Keratinocyte (primary cell): ENCODE data around the gene TMEM151A. TPM values are rescaled to one million over a fixed set of nuclear protein-coding genes. Genes with fewer than 3 reads are reported as not detected.

Experiments used
- DNase-seq: peaks from one replicate; pipeline ENCODE4 v3.0.0-alpha.2; 2011; ENCODE audit warnings: low read depth, missing footprints, low spot score
- FAIRE-seq: peaks from 2 replicates; lab custom pipeline; 2011; peaks lifted over from hg19 to GRCh38; lab: Jason Lieb, UNC
- H2AFZ ChIP-seq: 2 replicates; pipeline ENCODE4 v1.6.0; 2012; ENCODE audit warnings: low read length, control low read depth, inconsistent platforms; ENCODE audit not compliant: control insufficient read depth
- H3K27ac ChIP-seq: 2 replicates; pipeline ENCODE4 v1.5.1; 2011; ENCODE audit warnings: low read length; ENCODE audit not compliant: control insufficient read depth, insufficient read depth
- H3K27me3 ChIP-seq: 3 replicates; pipeline ENCODE4 v1.6.0; 2011; ENCODE audit warnings: low read length; ENCODE audit not compliant: control insufficient read depth, insufficient read depth; ENCODE audit errors: extremely low read depth
- H3K36me3 ChIP-seq, 2 experiments: 2 replicates in 1 of 2; 3 replicates in 1 of 2; pipeline ENCODE4 v1.5.1; 2011; ENCODE audit warnings: low read length in 2 of 2, mild to moderate bottlenecking in 1 of 2; ENCODE audit not compliant: control insufficient read depth in 2 of 2, insufficient read depth in 2 of 2; ENCODE audit errors: extremely low read depth in 1 of 2
- H3K4me1 ChIP-seq: 3 replicates; pipeline ENCODE4 v1.5.1; 2011; ENCODE audit warnings: low read length; ENCODE audit not compliant: control insufficient read depth, insufficient read depth; ENCODE audit errors: extremely low read depth
- H3K4me2 ChIP-seq: 3 replicates; pipeline ENCODE4 v1.6.0; 2011; ENCODE audit warnings: low read depth, low read length; ENCODE audit not compliant: control insufficient read depth, insufficient read depth; ENCODE audit errors: extremely low read depth
- H3K4me3 ChIP-seq, 3 experiments: fragments of 200-600 bp in 1 of 3; sonication (generic) in 1 of 3; 2 replicates in 2 of 3; 3 replicates in 1 of 3; pipeline ENCODE4 v1.5.1; 2011 to 2016; ENCODE audit warnings: low read length in 3 of 3, mild to moderate bottlenecking in 3 of 3, control low read depth in 2 of 3, inconsistent platforms in 1 of 3, low read depth in 1 of 3, mixed read lengths in 1 of 3, mixed run types in 1 of 3, moderate library complexity in 1 of 3; ENCODE audit not compliant: control insufficient read depth in 2 of 3, insufficient read depth in 2 of 3; ENCODE audit errors: extremely low read depth in 1 of 3
- H3K79me2 ChIP-seq: 2 replicates; pipeline ENCODE4 v1.6.0; 2012; ENCODE audit warnings: low read length; ENCODE audit not compliant: control insufficient read depth, insufficient read depth
- H3K9ac ChIP-seq: 3 replicates; pipeline ENCODE4 v1.6.0; 2011; ENCODE audit warnings: low read length; ENCODE audit not compliant: control insufficient read depth, insufficient read depth; ENCODE audit errors: extremely low read depth
- H3K9me1 ChIP-seq: 3 replicates; pipeline ENCODE4 v1.6.0; 2011; ENCODE audit warnings: low read length; ENCODE audit not compliant: control insufficient read depth, insufficient read depth; ENCODE audit errors: extremely low read depth
- H3K9me3 ChIP-seq: 2 replicates; pipeline ENCODE4 v1.5.1; 2012; ENCODE audit warnings: low read depth, low read length; ENCODE audit not compliant: control insufficient read depth
- H4K20me1 ChIP-seq: 3 replicates; pipeline ENCODE4 v1.6.0; 2011; ENCODE audit warnings: low read length; ENCODE audit not compliant: control insufficient read depth, insufficient read depth; ENCODE audit errors: extremely low read depth
- EZH2 ChIP-seq: IDR thresholded peaks from one replicate; pipeline ENCODE4 v1.6.1; 2012; ENCODE audit warnings: inconsistent platforms, mild to moderate bottlenecking, low read length, moderate library complexity
- dilution Hi-C: fragments of 300-500 bp; cut with MboI; formaldehyde crosslinking; loops from one replicate; pipeline ENCODE4 v1.7.0; 2020; ENCODE audit warnings: low sequenced_read_pairs; ENCODE audit not compliant: extremely low pct_ligation_motif_present
- polyA plus RNA-seq, 5 experiments: library from polyadenylated mRNA; depleted of rRNA in 3 of 5; stranded (reverse) in 3 of 5; stranded (forward) in 1 of 5; unstranded in 1 of 5; fragments of >200 nt; gene quantifications; 1 replicate in 1 of 5; 2 replicates in 3 of 5; 3 replicates in 1 of 5; pipeline versions ENCODE4 v1.2.1 to v1.2.3, GENCODE V29; 2011 to 2012; ENCODE audit warnings: missing spikeins in 2 of 5, low read depth in 1 of 5, low replicate concordance in 1 of 5
- TF ChIP-seq, protein P1 (sequence below), 3 experiments: IDR thresholded peaks in 1 of 3; conservative IDR thresholded peaks in 1 of 3; optimal IDR thresholded peaks in 1 of 3; 2 replicates in 2 of 3; 3 replicates in 1 of 3; pipeline versions ENCODE3 to v1.5.1; 2011; ENCODE audit warnings: low read length in 3 of 3, mild to moderate bottlenecking in 3 of 3, moderate library complexity in 2 of 3, control low read depth in 1 of 3, inconsistent platforms in 1 of 3; ENCODE audit not compliant: insufficient read depth in 2 of 3; ENCODE audit errors: extremely low read depth in 1 of 3

TMEM151A gene
- polyA plus RNA-seq, 1 donor (not counting 4 experiments of a cell fraction or from before 2014, with no cell fraction given): not detected

DNA sequence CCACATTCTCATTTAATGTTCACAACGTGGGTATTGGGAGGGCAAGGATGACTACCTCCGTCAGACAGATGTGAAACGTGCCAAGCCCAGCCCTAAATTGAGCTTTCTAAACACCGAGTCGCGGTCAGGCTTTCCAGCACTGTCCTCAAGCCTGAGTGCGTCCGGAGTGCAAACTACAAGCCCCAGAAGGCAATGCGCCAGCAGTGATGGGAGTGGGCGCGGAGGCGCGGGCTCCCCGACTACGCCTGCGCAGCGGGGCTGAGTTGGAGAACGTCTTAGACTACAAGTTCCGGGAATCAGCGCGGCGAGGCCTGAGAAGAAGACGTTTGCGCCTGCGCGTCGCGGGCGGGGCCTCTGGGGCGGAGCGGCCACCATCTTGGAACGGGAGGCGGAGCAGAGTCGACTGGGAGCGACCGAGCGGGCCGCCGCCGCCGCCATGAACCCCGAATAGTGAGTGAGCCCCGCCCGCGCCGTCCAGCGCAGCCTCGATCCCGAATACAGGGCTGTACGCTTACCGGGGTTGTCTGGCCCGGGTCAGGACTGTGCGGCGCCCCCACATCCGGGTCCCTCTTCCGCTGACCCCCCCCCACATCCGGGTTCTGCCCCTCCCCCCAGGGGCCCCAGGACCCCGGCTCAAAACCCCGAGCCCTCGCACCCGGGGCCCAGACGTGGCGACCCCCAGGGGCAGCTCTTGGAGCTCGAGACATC, 23.3 kb upstream of the TMEM151A start, which contains the start of gene RAB1B:
Gene RAB1B, plus strand, starts transcription at position 396 of the 708 bp plus-strand sequence. Its CDS starts 41 bp downstream, at position 437.
- Histone ChIP-seq H3K79me2 (peaks cover 32% of the 10 kb centered on the region), H3K4me1 (peaks cover 9% of the 10 kb centered on the region), H3K4me2 (peak within 1 kb of the TSS; percentile 99), H3K27me3 (no peaks in the 10 kb centered on the region), H3K9me1 (no peaks in the 10 kb centered on the region), H3K27ac (peak within 1 kb of the TSS; percentile 87), H3K36me3 (peaks cover 35 to 43% of the 10 kb centered on the region in 2 experiments), H3K4me3 (peak within 1 kb of the TSS; percentile 85 to 93 (median 91)), H3K9me3 (no peaks in the 10 kb centered on the region), H4K20me1 (peaks cover 10% of the 10 kb centered on the region), H3K9ac (peak within 1 kb of the TSS; percentile 88), H2AFZ (peak within 1 kb of the TSS; percentile 90)
- FAIRE-seq (peak; percentile 58), DNase-seq (peak; percentile 96)
- dilution Hi-C loops: no loop called here
- TF ChIP-seq, protein P1, sequence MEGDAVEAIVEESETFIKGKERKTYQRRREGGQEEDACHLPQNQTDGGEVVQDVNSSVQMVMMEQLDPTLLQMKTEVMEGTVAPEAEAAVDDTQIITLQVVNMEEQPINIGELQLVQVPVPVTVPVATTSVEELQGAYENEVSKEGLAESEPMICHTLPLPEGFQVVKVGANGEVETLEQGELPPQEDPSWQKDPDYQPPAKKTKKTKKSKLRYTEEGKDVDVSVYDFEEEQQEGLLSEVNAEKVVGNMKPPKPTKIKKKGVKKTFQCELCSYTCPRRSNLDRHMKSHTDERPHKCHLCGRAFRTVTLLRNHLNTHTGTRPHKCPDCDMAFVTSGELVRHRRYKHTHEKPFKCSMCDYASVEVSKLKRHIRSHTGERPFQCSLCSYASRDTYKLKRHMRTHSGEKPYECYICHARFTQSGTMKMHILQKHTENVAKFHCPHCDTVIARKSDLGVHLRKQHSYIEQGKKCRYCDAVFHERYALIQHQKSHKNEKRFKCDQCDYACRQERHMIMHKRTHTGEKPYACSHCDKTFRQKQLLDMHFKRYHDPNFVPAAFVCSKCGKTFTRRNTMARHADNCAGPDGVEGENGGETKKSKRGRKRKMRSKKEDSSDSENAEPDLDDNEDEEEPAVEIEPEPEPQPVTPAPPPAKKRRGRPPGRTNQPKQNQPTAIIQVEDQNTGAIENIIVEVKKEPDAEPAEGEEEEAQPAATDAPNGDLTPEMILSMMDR (optimal IDR thresholded peaks at IDR 0.05 in 1 of 3, IDR thresholded peaks at IDR 0.05 in 1 of 3, conservative IDR thresholded peaks at IDR 0.05 in 1 of 3; ENCODE audit: extremely low read depth in 1 of 3, insufficient read depth in 2 of 3, low read length in 3 of 3): no peak
- no peak for TF ChIP-seq EZH2

DNA sequence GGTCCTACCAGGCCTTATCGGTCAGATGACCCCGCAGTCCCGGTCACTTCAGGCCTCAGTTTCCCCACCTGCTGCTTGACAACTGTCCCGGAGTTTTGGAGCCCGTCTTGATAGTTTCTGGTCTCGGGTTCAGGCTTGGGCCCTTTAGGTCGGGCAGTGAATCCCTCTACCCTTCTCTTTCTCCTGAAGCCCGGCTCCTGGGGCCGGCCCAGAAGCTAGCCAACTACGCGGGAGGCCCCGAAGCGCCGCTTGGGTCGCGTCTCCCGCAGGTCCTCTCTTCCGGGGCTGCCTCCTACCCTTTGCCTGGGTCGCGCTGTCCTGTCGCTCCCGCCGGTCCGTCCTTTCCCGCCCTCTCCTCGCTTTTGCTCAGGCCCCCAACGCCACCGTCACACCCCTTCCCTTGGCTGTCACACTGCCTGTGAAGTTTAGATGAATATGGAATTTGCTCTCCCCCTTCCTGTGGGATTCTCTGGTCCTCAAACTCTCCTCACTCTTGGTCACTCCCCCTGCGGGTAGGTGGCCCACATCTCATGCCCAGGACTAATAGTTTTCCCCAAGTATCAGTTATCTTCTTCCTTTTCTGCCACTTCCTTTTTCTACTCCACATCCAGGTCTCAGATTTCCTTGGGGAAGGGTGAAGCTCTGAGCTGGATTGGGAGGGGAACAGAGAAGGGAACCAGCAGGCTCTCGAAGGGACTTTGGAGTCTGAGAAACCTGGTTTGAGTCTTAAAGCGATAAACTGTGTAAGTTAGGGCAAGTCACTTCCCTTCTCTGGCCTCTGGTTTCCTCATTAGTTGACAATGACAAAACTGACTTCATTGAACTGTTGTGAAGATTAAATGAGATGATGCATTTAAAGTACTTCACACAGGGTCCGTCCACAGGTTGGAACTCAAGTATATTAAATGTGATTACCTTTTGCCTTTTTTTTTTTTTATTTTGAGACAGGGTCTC, 22.5 kb upstream of the TMEM151A start:
- TF ChIP-seq EZH2: no peak
- TF ChIP-seq, protein P1 (optimal IDR thresholded peaks at IDR 0.05 in 1 of 3, IDR thresholded peaks at IDR 0.05 in 1 of 3, conservative IDR thresholded peaks at IDR 0.05 in 1 of 3; ENCODE audit: extremely low read depth in 1 of 3, insufficient read depth in 2 of 3, low read length in 3 of 3): peak in 2 of 3 experiments; percentile 13 to 28
- Histone ChIP-seq H3K27me3 (no peaks in the 10 kb centered on the region), H3K27ac (peak overlapping the region; percentile 87), H2AFZ (peak overlapping the region; percentile 23), H3K9me1 (no peaks in the 10 kb centered on the region), H3K79me2 (peaks cover 32% of the 10 kb centered on the region), H4K20me1 (peaks cover 10% of the 10 kb centered on the region), H3K9ac (peak overlapping the region; percentile 88), H3K9me3 (no peaks in the 10 kb centered on the region), H3K4me2 (peak overlapping the region; percentile 95), H3K36me3 (peaks cover 31 to 48% of the 10 kb centered on the region in 2 experiments), H3K4me3 (peak overlapping the region; percentile 85 to 93 (median 91)), H3K4me1 (peaks cover 9% of the 10 kb centered on the region)
- dilution Hi-C loops: no loop called here
- no peak for FAIRE-seq
- DNase-seq: no peak
